HG03060 (cell line): Measurements from ENCODE around the gene PAQR5.
"Not testable (repeated sequence)": the region's sequence is repeated elsewhere in the genome, so short reads cannot be mapped to it uniquely, and the experiment has no call there.

Experiments used
- ATAC-seq: cut with Tn5 transposase; IDR thresholded peaks from one replicate; pipeline ENCODE4 v1.9.1; 2021; ENCODE audit warnings: low read depth, moderate number of reproducible peaks; ENCODE audit not compliant: unreplicated experiment

Gene PAQR5

GRCh38 chr15:69314736-69315135 lies 16.0 kb downstream of the PAQR5 start:
- ATAC-seq: no peak

GRCh38 chr15:69315402-69316110 lies 16.8 kb downstream of the PAQR5 start:
- ATAC-seq: no peak

DNA sequence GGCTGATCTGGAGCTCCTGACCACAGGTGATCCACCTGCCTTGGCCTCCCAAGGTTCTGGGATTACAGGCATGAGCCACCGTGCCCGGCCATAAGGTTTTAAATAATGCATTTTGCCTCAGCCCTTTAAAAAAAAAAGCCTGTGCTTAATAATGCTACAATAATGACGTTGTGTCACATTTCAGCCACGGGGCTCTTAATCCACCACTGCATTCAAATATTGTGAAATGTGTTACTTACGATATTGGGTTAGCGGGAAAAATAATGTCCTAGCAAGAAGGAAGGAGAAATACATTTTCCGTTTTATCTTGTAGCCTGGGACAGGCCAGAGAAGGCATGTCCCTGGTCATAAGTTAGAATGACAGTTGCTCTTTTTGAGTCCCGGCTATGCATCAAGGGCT lies 17.6 kb downstream of the PAQR5 start:
- ATAC-seq: no peak

DNA sequence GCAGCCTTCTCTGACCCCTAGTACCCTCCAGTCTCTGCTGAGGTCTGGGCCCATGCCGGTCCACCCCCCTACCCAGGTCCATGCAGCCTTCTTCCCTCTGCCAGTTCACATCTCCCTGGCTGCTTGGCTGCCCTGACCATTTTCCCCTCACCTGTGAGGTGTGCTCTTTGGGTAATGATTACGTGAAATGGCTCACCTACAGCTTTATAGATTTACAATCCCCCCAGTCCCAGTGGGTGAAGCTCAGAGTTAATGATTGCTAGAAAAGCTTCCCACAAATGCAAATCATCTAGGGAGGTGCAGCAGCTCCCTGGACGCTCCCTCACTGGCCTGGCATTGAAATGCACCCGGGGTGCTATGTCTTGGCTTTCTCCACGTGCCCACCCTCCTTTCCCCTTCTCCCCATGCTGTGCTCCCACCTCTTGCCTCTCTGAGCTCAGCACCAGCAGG lies 18.7 kb downstream of the PAQR5 start:
- ATAC-seq: no peak

DNA sequence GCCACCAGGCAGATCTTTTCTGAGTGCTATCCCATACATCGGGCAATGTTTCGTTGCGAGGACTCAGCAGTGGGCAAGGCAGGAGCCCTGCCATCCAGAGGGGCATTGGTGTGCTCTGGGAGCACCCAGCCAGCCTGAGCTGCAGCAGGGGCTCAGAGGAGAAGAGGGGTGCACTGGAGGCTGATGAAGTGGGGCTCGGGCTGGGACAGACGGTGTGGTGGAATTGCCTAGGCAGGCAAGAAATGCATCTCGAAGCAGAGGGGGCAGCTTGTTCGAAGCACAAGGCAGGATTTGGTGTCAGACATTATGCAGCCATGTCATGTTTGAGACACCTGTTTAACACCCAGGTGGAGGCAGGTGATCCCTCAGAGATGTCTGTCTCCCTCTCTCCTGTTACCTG lies 19.3 kb downstream of the PAQR5 start:
- no peak for ATAC-seq

DNA sequence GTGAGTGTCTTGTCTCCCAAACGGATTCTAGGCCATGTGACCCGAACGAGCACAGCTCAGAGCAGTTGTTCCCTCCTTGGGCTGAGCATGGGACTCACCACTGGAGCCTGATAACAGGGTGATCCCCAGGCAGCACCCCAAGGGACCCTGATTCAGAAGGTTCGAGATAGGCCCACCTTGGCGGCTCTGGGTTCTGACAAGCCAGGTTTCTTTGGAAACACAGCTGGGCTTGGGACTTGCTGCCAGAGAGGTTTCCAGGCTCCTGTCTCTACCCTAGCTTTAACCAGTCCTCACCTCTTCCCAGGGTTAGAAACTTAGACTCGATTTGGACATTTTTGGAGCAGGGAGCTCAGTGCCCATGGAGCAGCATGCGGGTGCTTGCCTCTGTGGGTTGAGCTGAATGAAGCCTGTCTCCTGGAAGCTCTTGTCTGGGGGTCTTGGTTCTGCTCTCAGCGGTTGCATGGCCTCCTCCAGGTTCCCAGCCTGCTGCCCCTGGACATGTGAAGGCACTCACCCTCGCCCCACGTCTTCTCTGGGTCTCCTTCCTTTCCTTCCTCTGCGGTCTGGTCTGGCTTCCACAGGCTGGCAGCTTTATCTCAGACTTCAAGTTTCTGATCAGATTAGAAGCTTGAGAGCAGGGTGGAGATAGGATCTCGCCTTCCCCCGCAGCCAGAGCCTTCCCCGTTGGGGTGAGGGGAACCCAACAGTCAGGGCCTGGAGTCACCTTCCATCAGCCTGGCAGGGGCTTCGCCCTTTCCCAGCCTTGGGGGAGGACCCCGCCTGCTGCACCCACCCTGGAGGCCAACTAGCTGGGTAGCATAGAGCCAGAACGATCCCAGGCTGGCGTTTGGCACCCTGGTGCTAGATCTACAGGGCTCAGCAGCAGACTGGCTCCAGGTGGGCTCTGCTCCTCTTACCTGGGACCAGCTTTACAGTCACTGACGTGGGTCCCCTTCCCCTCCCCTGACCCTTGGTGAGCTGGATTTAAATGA lies 21.0 kb downstream of the PAQR5 start:
- ATAC-seq: no peak

DNA sequence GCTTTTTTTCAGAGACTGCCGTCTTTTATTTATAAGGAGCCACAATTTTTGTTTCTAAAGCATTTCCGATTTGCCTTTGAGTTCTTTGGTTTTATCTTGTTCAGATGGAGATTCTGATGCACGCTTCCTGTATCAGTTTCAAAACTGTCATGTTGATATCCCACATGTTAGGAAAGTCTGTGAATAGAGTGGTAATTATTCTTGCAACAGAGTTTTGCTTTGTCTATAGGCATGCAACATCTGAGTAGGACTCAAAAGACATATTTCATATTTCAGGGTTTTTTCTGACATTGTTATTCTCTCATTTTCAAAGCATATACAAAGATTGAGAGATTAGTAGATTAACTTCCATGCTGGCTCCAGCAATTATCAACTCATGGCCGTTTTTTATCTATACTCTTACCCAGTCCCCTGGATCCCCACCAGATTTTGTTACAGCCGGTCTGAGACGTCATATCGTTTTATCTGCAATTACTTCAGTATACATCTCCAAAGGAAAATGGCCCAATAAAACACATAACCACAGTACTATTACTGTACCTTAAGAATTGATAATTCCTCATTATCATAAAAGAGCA lies 22.4 kb downstream of the PAQR5 start:
- no peak for ATAC-seq

DNA sequence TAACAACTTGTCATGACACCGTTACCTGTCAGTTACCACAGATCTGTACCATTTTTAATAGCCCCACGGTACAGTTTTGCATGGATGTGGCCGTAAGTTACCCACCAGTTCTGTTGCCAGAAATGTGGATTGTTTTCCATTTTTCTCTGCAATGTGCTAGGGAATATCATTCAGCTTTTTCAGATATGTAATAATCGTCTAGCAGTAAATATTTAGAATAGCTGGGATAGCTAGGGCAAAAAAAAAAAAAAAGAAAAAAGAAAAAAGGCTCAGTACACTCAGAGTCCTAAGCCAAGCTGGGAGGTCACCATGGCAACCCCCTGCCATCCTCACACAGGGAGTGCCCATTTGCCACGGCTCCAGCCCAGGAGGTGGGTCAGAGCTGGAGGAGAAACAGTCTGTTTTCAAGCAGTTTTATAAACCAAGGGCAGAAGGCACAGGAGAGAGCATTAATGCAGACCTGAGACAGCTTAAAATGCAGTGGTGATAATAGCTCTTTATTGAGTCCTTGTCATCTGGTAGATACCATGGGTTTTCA lies 25.2 kb downstream of the PAQR5 start:
- ATAC-seq: no peak

DNA sequence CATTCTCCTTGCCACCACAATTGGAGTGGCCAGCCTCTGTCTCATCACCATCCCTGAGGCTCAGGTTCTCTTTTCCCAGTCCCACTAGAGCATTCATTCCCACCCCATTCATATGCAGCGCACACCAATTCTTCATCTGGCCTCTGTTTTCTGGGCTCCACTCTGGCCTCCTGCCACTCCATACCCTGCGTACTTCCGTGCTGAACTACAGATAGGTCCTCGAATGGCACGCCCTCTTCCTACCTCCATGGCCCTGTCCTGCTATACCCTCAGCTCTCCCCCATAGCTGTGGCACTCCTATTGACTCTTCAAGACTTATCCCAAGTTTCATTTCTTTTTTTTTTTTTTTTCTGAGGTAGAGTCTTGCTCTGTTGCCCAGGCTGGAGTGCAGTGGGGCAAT lies 25.9 kb downstream of the PAQR5 start:
- no peak for ATAC-seq

DNA sequence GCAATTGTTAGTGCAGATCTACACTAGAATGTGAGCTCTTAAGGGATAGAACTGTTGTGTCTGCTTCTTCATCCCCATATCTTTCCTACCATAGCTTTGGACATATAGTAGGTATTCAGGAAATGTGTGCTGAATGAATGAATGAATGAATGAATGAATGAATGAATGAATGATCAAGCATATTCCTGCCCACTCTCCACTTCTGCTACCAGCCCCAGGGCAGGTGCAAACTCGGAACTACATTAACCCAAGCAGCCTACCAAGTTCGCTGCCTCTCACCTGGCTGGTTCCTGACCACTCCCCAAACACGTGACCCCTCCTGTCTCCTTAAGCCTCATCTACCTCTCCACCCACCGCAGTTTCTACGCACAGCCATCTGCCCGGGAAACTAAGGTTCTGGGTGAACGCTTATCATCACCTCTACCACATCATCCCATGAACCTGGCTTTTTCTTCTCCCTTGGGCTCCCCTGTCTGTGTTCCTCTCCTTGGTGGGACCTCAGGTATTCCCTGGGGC lies 26.8 kb downstream of the PAQR5 start:
- ATAC-seq: no peak

DNA sequence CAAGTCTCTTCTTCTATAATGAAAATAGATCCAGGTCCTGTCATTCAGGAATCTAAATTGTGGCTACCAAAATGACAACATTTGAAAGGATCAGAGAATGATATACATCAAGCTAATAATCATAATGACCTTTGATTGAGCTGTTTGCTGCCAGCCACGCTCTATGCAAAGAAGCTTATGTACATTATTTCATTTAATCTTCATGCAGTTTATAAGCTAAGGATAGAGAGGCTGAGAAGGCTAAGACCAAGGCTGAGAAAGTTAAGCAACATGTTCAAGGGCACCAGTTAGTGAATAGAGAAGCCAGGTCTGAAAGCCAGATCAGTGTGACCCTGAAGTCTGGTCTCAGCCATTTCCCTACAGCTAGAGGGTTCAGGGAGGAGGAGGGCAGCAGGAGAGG lies 29.4 kb downstream of the PAQR5 start:
- no peak for ATAC-seq

DNA sequence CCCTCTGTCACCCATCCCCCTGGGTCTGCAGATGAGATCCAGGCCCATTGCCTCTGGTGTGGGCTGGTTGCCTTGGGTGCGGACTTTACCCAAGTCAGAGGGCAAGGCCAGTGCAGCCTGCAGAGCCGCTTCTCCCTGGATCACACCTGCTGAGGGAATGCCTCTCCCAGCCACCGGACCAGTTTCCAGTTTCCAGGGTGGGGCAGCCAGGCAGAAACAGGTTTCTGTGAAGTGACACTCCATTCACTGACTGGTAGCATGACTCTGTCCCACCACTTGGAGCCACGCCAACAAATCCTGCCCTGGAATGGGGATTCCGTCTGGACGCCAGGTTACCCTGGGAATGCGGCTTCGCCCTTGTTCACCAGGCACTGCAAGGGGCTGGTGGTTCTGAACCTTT lies 30.0 kb downstream of the PAQR5 start:
- ATAC-seq: no peak

DNA sequence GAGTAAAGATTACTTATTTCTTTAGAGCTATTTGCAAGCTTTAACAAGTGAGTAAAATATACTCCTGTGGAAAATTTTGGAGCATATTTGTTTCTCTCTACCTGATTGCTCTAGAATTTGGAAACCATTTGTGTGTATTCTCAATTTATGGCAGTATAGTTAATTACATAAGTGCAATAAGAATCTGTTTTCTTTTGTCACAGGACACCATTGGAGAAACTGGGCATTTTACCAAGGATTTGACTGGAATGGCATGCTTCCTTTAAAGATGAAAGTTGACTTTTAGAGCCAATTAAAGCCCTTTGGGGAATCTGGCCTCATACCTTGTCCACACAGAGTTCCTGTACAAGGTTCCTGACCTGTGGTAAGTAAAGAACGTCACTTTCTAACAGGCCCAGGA lies 38.4 kb downstream of the PAQR5 start:
- ATAC-seq: no peak

GRCh38 chr15:69338535-69339213 lies 40.0 kb downstream of the PAQR5 start:
- no peak for ATAC-seq

DNA sequence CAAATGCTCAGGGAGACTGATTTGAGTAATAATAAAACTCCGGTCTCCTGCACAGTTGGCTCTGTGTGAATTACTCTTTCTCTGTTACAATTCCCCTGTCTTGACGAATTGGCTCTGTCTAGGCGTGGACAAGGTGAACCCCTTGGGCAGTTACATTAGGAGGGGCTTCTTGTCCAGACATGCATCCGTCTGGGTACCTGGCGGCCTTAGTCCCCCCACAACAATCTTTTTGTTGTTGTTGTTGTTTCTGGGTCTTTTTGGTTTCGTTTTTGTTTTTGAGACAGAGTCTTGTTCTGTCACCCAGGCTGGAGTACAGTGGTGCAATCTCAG lies 40.5 kb downstream of the PAQR5 start:
- ATAC-seq: not testable (repeated sequence)

GRCh38 chr15:69340243-69340900 lies 41.7 kb downstream of the PAQR5 start:
- ATAC-seq: no peak

- no peak for ATAC-seq
Observed at GRCh38 chr15:69341356-69341755, 42.6 kb downstream of the PAQR5 start.

DNA sequence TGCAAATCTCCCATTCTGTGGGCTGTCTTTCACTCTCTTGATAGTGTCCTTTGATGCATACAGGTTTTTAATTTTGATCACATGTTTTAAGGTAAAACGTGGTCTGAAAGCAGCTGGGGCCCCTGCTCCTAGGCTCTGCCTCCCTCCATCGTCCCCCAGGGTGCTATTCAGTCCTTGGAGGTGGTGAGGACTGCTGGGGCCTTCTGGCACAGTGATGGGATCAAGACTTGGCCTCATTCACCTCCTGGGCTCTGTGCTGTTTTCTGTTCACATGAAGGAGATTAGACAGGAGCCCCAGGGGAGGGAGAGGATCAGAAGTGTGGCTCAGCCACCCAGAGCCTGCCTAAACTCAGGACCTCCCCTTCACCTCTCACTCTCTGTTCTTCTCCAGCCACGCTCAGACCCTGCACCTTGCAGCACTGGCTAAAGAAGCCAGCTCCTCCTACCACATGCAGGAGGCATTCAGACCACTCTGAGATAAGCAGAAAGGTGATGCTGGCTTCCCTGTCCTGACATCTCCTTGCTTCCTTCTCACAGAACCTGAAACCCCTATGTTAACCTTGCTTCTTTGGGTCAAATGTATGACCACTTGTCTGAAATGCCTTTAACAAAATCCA lies 43.9 kb downstream of the PAQR5 start:
- no peak for ATAC-seq

DNA sequence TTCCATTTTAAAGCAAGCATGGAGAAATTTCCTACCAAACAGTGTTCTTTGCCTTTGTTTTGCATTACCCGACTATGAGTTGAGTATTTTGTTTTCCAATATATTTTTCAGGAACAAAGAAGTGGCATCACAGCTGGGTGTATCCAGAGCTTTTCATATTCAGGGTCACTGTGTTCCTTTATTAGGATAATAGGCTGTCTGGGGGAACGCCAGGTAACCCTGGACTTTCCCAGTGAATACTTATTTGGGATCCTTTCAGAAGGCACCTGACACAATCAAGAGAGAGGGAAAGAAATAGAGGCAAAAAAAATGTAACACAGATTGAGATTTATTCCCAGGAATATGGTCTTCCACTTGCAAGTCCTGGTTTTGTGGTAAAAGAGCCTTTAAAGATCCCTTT lies 44.4 kb downstream of the PAQR5 start:
- no peak for ATAC-seq
